CD4-positive, alpha-beta T cell treated with Interleukin-17A for 4 hours (primary cell): Measurements from ENCODE around the gene WNK2.
"Not testable (repeated sequence)": the region's sequence is repeated elsewhere in the genome, so short reads cannot be mapped to it uniquely, and the experiment has no call there.

Experiments
- DNase-seq: peaks from one replicate; pipeline ENCODE4 v3.0.0-alpha.2; 2020; ENCODE audit warnings: mixed read lengths

Gene WNK2

DNA sequence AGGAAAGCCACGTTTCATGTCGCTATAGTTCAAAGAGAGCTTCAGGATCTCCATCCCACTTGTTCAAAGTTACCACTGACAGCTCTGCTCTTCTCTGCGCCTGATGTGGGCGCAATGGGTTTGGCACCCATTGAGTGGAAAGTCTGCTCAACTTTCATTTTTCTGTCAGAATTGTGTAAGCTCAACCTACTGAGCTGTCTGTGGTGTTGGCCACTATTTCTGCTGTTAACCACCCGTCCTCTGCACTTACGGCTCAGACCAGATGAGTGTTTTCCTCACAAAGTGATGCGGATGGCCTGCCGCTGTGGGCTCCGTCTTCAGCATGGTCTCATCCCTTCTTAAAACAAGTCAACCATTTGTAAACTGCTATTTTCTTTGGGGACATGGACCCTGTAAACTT is 131.2 kb downstream of the WNK2 start:
- no peak for DNase-seq

DNA sequence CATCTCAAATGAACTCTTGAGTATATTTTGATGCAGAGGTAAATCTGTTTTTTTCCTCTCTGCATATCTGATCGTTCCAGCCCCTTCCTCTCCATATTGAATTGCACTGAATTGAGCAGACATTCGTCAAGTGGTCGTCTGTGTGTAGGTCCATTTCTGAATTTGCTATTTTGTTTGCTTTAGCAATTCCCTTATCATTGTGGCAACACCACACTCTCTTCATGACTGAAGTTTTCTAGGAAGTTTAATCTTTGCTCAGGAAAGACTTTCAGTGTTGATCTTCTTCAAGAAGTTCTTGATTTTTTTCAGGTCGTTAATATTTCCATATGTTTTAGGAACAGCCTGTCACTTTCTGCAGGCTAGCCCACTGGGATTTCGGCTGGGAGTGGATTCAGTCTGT is 132.0 kb downstream of the WNK2 start:
- DNase-seq = no peak

DNA sequence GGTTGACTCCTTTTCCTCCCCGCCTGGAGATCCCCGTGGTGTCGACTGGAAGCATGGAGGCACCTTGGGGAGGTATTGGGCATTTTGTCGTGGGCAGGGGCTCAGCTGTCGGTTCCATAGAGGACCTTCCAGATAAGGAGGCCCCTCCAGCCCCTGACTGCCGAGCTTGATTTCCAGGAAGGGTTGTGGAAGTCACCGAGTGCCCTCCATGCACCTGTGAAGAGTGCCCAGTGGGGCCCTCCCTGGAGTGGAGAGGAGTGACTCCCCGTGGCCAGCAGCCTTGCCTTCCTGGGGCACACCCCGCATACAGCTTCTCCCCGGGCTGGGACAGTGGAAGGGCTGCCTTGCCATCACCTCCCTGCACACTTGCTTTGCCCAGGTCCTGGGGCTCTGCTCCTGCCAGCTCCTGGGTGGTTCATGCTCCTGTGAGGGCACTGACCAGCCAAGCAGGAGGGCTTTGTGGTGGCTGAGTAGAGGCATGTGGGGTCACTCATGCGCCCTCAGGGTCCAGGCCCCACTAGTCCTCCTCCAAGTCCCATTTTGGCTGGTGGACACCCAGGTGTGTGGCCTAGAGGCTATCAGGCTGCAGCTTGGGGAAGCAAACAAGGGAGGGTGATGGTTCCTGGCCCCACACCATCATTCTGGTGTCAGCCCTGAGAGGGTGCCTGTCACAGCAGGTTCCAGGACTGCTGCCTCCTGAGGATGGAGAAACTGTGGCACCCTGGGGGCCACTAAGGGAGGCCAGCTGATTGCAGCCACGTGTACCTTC is 133.0 kb downstream of the WNK2 start:
- no peak for DNase-seq

DNA sequence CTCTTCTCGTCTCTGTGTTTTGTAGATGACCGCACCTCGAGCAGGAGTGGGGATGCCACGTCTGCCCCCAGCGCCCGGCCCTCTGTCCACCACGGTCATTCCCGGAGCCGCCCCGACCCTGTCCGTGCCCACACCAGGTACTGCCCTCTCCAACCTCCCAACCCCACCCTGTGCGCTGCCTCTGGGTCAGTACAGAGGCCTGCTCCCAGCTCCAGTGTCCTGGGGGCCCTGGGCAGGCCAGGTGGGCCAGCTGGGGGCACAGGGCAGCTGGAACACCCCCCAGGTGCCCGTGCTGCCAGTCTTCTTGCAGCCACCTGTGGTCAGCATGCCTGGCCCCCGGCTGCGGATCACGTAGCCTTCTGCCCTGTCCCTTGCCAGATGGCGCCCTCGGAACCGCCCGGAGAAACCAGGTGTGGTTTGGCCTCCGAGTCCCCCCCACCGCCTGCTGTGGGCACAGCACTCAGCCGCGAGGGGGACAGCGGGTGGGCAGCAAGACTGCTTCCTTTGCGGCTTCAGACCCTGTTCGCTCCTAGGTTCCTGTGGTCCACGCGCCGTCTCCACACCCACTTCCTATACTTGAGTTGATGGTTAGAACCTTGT is 133.7 kb downstream of the WNK2 start:
- DNase-seq = no peak

DNA sequence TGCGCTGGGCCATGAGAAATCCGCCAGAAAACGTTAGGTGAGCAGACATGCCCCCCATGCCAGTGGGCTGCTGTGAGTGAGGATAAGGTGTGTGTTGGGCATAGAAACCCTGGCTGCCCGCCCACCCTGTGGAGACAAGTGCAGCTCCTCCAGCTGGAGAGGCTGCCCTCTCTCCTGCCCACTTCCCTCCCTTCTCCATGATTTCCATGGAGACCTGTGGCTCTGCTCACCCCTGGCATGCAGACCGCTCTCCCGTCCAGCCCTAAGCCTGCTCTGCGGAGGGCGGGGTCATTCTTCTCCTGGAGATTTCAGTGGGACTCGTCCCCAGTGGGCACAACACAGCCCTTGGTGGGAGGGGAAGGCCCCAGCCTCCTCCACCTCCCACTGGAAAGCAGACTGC is 134.5 kb downstream of the WNK2 start:
- no peak for DNase-seq

DNA sequence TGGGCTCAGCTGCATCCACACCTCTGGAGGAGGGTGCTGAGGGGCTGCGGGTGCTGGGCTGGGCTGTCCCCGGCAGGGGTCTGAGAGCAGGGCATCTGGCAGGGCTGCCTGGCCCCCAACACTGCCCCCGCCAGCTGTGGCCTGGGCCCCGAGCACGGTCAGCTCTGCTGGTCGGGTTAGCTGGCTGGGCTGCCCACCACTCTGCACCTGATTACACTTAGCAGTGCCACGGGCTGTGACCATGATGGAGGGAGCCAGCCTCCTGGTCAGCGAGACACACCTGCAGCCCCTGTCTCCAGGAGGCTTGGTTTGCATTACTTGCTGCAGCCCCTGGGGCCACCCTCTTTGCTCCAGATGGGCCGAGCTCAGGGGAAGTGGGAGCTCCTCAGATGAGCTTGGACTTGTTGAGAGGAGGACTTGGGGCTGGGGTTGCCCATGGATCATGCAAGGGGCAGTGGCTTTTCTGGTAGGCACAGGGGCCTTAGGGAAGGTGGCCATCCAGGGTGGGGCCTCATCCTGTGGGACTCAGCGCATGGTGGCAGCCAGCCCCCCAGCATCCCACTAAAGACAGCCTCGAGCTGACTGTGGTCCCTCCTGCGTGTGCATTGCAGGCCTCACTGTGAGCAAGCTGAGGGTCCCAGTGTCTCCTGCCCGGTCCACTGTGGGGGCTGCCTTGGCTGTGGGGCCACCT is 135.5 kb downstream of the WNK2 start:
- DNase-seq = no peak

DNA sequence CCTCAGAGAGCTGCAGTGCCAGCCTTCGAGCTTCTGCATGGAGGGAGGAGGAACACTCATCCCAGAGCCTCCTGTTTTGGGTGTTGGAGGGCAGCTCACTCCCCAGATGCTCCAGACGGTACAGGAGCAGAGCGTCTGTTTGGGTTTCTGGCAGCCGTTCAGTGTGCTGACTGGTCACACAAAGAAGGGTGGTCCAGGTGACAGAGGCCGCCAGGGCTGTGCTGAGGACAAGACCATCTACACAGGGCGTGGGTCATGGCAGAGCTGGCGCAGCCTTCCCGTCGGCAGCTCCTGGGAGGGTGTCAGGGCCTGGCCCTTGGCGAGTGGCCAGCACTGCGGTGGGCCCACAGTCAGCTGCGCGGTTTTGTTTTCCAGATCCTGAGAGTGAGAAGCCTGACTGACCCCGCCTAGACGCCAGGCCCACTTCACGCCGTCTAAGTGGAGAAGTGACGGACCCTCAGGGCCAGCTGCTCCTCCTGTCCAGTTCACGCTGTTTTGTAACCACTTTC is 136.1 kb downstream of the WNK2 start:
- no peak for DNase-seq

DNA sequence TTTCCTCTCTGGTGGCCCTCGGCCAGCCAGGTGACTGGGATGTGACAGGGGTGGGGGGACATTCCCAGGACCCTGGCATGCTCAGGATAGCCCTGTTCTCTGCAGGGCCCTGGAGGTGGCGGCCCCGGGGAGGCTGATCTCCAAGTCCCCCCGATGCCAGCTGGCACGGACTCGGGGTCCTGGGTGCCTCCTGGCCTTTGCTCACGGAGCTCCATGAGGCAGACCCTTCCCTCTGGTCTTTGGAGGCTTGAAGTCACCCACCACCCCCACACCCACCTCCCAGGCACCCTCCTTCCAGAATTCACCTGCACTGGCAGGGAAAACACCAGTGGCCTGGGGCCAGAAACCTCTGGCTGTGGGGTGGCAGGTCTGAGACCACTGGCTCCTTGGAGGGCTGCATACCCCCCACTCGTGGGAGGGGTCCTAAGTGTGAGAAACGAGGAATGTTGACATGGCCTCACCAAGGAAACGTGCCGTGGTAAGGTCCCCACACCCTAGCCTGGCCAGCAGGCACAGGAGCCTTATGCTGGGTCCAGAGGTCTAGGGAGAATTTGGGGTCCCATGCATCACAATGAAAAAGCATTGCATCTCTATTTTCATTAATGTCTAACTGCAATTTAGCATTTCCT is 136.8 kb downstream of the WNK2 start:
- DNase-seq = no peak

DNA sequence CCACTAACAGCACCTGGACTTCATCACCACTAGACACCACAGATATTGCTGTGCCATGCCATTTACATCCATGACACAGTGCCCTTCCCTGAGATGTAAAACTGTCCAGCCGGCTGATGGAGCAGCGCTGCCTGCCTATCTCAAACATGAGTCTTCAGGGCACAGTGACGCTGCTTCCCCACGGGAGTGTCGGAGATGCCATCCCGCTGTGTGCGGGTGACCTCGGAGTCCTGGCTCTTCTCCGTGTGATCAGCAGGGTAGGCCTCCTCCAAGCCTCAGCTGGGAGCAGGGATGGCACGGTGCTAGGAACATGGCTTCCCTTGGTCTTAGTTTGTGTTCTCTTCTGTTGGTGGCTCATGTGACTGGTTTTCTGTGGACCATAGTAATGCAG is 137.3 kb downstream of the WNK2 start:
- no peak for DNase-seq

DNA sequence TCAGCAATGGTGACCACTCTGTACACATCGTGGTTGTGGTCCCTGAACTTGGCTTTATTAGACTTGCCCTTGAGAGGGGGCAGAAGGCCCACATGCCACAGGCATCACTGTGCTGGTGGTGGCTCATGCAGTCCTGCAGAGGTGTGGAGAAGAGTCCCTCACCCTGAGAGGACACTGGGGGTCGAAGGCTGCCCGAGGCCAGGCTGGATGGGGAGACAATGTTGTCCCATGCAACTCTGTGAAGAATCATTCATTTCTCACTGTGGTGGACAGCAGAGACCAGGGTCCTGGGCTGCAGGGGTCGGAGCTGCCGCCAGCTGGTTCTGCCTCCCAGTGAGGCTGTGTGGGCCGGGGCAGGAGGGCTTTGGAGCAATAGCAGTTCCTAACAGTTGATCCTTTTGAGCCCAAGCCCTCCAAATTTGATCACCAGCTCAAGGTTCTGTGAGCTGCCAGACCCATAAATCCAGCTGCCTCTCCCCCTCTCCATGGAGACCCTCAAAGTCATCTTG is 139.6 kb downstream of the WNK2 start:
- not testable (repeated sequence) for DNase-seq

DNA sequence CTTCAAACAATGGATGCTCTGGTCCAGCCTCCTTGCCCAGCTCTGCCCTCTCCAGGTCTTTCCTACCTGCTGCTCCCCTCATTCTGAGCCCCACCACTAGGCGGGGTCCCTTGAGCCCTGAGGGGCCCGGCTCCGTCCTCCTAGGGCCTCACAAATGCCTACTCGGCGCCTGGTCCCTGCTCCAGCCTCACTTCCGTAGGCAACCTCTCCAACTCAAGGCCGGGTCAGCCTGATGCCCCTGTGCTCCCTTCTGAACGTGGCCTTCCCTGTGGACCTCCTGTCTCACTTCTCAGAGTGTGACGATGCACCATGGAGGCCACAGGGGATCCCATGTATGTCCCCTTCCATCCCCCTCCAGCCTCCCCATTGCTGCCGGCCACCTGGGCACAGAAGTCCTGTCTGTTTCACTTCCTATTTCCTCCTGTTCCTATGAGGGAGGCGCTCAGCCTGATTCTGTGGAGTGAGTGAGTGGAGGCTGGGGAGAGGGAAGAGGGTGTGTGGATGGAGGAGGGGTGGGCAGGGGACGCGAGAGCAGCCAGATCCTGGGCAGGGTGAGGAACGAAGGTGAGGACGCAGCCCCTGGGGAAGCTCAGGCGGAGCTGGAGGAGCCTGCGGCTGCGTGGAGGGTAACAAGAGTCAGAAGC is 140.4 kb downstream of the WNK2 start:
- DNase-seq = no peak

DNA sequence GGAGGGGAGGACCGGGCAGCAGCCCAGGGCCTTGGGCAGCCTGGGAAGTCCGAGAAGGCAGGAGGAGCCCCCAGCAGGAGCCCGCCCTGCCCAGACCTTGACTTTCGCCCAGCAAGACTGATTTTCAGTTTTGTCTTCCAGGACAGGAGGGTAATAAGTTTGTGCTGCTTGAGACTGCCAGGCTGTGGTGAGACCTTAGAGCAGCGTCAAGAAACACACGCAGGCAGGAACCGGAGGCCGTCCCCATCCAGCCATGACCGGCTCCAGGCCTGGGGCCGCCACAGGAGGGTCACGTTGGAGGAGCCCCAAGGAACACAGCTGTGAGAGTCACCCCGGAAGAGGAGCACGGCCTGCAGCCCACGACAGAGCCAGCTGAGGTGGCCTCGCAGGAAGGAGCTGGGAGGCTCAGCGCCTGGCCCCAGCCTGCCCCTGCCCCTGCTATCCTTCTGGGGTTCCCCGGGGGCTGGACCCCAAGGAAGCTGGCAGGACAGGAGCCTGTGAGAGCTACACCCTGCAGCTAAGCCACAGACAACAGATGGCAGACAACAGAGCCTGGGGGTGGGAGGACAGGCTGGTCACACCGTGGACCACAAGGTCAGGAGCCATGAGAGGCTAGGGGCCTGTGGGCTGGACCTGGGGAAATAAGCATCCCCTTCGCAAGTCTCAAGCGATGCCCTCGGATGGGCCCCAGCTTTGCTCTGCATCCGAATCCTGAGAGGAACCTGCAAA is 141.5 kb downstream of the WNK2 start:
- no peak for DNase-seq

DNA sequence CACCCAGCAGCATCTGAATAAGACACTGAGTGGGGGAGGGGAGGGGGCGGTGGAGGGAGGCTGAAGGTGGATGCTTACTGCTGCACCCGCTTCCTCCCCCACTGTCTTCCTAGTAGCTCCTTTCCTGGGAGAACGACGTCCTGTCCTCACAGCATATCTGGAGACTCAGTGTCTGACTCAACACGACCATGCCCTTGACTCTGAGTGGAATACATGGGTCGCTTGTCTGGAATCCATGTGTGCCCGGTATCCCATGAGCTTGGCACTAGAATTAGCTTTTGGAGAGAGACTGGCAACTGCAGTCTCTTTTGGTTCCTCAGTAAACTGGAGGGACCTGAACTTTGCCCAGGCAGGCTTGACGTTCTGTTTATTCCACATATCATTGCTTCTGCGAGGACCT is 142.1 kb downstream of the WNK2 start:
- DNase-seq = no peak

DNA sequence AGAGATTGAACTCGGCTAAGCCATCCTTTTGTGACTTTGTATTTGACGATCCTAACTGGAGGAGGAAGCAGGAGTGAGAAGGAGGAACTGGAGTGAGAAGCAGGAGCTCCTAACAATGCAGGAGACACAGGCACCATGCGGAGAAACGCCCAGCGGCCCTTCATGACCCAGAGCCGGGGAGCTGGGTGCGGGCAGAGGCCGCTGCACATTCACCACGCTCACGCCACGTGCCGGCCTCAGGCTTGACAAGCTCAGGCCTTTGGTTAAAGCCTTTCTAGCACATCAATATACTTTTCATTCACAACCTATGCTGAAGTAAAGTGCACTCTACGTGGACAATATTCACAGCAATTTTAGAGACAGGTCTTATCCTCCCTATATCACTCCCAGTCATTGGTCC is 142.7 kb downstream of the WNK2 start:
- no peak for DNase-seq

DNA sequence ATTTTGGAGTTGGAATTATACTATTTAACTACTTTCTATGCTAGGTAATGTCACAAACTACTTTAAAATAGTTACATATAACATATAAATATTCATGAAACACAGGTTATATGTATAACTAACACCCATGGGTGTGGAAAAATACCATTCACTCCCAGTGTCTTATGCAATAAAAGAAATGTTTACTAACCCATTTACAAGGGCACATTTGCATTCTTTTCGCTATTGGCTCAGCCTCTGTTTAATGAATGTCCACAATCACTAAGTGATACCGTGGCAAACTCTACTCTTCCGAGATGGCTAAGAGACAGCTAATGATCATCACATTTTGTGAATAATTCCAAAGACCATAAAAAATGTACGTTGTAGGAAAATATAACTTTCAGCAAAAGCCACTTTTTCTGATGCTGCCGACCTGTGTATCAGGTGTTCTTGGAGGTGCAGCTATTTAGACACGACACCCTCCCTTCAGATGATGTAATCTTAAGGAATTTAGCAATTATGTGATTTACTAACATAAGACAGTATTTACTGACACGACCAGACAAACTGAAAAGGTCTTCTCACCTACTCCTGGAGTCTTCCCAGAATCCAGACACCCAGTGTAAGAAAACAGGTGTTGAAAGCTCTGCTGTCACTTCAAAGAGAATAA is 145.8 kb downstream of the WNK2 start:
- no peak for DNase-seq

DNA sequence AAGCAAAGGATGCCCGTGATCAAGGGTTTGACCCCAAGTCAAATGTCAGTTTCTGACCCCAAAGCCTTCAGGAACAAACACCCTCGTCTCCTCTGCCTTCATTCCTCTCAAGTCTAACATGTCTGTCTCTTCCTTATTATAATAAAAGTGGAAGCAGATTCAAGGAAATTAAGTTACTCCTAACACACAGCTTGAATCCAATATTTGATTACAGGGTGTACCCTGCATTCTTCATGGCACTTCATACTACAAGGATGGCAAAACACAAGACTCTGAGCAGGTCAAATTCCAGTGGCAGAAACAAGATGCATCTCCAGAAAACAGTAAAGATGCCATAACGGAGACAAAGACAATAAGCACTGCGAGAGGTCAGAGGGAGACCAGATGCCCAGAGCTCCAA is 148.4 kb downstream of the WNK2 start:
- no peak for DNase-seq

DNA sequence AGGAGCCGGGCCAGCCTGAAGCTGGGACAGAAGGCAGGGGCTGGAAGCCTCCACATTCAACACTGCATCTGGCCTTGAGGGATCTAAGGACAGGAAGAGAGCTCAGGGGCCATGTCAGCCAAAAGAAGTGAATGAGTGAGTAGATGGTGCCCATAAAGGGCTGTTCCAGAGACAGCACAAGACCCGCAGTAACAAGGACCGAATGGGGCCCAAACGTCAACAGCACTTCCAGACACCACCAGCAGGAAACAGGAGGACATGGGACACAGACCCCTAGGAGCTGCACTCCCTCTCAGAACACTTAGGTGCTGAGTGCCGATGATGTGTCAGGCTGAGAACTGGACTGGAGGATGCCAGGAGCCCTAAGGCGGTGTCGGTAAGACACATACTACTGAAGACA is 152.8 kb downstream of the WNK2 start:
- no peak for DNase-seq

DNA sequence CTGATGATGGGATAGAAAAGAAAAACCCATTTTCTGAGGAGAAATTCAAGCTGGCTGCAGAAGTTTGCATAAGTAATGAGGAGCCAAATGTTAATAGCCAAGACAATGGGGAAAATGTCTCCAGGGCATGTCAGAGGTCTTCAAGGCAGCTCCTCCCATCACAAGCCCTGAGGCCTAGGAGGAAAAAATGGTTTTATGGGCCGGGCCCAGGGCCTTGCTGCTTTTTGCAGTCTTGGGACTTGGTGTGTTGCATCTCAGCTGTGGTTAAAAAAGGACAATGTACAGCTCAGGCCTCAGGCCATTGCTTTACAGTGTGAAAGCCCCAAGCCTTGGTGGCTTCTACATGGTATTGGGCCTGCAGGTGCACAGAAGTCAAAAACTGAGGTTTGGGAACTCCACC is 154.3 kb downstream of the WNK2 start:
- not testable (repeated sequence) for DNase-seq

DNA sequence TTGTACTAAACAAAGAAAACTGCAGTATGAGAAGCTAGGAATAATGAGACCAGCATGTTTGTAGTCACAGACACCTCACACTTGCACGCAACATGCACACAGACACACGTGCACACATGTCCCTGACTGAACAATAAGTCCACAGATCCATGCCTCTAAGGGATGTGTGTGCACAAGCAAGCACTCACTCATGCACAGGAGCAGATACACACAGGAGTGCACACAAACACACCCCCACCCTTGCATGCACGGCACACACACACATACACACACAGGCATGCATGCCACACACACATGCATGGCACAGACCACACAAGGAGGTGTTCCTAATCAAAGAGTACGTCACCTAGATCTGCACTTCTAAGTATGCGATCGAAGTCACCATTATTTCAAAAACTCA is 156.2 kb downstream of the WNK2 start:
- DNase-seq = no peak

DNA sequence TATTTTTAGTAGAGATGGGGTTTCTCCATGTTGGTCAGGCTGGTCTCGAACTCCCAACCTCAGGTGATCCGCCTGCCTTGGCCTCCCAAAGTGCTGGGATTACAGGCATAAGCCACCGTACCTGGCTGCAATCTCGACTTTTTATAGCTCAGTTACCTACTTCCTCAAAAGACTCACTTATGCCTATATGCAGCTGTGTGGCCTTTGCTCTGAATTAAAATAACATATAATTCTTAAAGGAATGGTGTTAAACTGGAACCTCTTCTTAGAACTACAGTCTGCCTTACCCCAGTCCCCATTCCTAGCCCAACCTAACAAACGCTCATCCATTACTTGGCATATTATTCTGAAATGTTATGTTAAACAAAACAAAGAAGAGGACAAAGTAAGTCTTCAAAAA is 157.9 kb downstream of the WNK2 start:
- DNase-seq = not testable (repeated sequence)

DNA sequence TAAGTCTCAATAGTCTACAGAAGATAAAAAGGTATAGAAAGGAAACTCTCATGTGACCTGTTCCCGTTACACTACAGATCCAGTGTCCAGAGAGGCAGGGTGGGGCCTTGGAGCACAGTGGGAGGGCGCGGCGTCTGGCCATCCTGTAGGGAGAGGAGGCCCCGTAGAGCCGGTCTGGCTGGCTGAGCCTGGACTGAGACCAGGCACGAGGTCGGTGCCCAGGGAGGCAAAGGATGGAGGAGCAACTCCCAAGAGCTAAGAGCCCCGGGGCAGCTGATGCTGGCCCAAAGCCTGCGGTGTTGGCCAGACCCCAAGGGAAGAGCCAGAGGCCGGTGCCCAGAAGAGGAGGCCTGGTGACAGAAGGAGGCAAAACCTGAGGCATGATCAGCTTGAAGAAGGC is 158.5 kb downstream of the WNK2 start:
- DNase-seq = not testable (repeated sequence)

DNA sequence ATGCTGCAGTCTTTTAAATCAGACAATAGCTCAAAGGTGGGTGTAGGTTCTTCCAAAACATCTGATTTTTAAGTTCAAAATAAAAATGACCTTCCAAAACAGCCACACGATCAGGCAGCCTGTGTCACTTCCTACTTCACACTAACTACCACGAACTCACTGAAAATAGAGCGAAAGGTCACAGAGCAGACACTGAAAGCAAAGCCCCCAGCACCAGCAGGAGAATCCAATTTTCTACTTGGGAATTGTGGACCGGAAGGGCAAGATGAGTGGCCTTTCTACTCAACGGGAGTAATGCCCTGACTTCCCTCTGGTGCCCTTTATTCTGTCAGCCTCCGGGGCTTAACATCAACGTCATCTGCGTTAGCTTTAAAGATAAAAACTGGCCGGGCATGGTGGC is 159.7 kb downstream of the WNK2 start:
- DNase-seq = no peak
